ENCODE measurements around the gene TRPV3. TPM values are rescaled to one million over a fixed set of nuclear protein-coding genes. Genes with fewer than 3 reads are reported as not detected.
"Not testable (repeated sequence)": the region's sequence is repeated elsewhere in the genome, so short reads cannot be mapped to it uniquely, and the experiment has no call there.

Gene TRPV3
- total RNA-seq, 2 donors from 2014 or later, result 0.56 TPM; not detected in 1

- Histone ChIP-seq H3K9me3 (no peaks in the 10 kb centered on the region), H3K27ac (no peak overlapping the region), H3K36me3 (no peaks in the 10 kb centered on the region), H3K4me1 (ENCODE audit: control insufficient read depth in 1 of 2, low read depth in 2 of 2) (no peaks in the 10 kb centered on the region), H3K4me3 (no peak overlapping the region), H3K27me3 (replicated peaks; ENCODE audit: insufficient read depth) (no peaks in the 10 kb centered on the region)
- TF ChIP-seq CTCF (IDR thresholded peaks at IDR 0.05), result no peak
- ATAC-seq (ENCODE audit: insufficient number of reproducible peaks, low FRiP score, low read depth) (no peak), DNase-seq (ENCODE audit: low spot score) (no peak)
These were observed 82.3 kb downstream of the TRPV3 start for GRCh38 chr17:3475251-3475685.

GRCh38 chr17:3474212-3474611 is 83.4 kb downstream of the TRPV3 start:
- H3K27ac ChIP-seq, result no peak overlapping the region
- ATAC-seq (ENCODE audit: insufficient number of reproducible peaks, low FRiP score, low read depth) (no peak), DNase-seq (ENCODE audit: low spot score) (no peak)
- H3K9me3 ChIP-seq, result no peaks in the 10 kb centered on the region
- no peaks in the 10 kb centered on the region for H3K36me3 ChIP-seq
- H3K27me3 ChIP-seq (replicated peaks; ENCODE audit: insufficient read depth), result no peaks in the 10 kb centered on the region
- no peak overlapping the region for H3K4me3 ChIP-seq
- H3K4me1 ChIP-seq (ENCODE audit: control insufficient read depth in 1 of 2, low read depth in 2 of 2), result no peaks in the 10 kb centered on the region
- no peak for TF ChIP-seq CTCF (IDR thresholded peaks at IDR 0.05)

DNA sequence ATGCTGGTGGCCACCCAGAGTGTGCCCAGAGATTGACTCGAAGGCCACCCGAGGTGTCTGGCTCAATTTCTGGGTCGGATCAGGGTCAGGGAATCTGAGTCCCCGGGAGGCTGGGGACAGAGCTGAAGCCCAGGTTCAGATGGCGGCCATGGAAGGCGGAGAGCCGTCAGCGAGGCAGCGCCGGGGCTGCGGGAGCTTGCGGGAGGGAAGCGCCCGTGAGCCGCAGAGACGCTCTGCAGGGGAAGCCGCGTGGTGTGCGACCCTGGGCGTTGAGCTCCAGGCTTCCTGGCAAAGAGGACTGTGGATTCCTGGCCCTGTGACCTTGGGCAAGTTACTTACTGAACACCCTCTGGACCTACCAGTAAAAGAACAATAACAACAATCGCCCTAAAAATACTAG is 85.5 kb downstream of the TRPV3 start:
- TF ChIP-seq CTCF (IDR thresholded peaks at IDR 0.05), result no peak
- H3K9me3 ChIP-seq, result no peaks in the 10 kb centered on the region
- DNase-seq (ENCODE audit: low spot score) (no peak), ATAC-seq (ENCODE audit: insufficient number of reproducible peaks, low FRiP score, low read depth) (no peak)
- H3K27me3 ChIP-seq (replicated peaks; ENCODE audit: insufficient read depth), result no peaks in the 10 kb centered on the region
- H3K36me3 ChIP-seq, result no peaks in the 10 kb centered on the region
- H3K4me3 ChIP-seq, result no peak overlapping the region
- H3K4me1 ChIP-seq (ENCODE audit: control insufficient read depth in 1 of 2, low read depth in 2 of 2), result no peaks in the 10 kb centered on the region
- H3K27ac ChIP-seq, result no peak overlapping the region

DNA sequence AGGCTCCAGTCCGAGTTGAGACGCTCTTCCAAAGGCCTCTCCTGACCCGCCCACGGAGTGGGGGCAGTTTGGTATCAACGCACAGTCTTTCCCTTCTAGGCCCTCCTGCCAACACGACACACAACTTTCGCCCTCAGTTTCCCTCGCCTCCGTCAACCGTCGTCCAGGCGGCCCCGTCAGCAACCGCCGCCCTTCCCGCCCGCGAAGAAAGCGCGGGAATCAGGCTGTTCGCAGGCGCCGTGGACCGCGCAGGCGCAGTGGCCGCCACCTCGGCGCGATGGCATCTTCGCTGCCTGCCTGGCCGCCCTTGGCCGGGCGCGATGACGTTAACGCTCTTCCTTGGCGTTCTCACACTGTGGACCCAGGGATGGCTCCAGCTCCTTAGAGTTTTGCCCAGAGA is 86.0 kb downstream of the TRPV3 start, which contains the start of gene SPATA22:
Gene SPATA22, minus strand, starts transcription at position 221 of the 400 bp plus-strand sequence. CDS start 2,494 bp downstream, outside the sequence.
- TF ChIP-seq CTCF (IDR thresholded peaks at IDR 0.05), result no peak
- H3K27ac ChIP-seq, result no peak within 1 kb of the TSS

DNA sequence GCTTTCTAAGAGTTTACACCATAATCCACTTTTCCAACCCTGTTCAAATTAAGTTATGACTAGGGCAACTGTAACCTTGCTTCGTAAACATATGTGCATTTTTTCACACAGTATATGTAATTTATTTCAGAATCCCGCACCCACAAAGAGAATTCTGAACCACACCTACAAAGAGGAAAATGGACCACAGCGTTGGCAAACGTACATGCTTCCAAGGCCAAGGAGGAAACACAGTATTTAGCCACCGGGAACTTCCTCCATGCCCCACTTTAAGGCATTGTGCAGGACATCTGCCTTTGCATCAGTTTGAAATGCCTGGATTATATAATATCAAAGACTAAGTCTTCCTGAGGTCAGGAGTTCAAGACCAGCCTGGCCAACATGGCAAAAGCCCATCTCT is 88.1 kb downstream of the TRPV3 start:
- H3K9me3 ChIP-seq, result no peaks in the 10 kb centered on the region
- DNase-seq (ENCODE audit: low spot score), result no peak
- no peaks in the 10 kb centered on the region for H3K4me1 ChIP-seq (ENCODE audit: control insufficient read depth in 1 of 2, low read depth in 2 of 2)
- no peak for ATAC-seq (ENCODE audit: insufficient number of reproducible peaks, low FRiP score, low read depth)
- H3K4me3 ChIP-seq, result no peak overlapping the region
- no peak for TF ChIP-seq CTCF (IDR thresholded peaks at IDR 0.05)
- H3K27me3 ChIP-seq (replicated peaks; ENCODE audit: insufficient read depth), result no peaks in the 10 kb centered on the region
- no peak overlapping the region for H3K27ac ChIP-seq
- no peaks in the 10 kb centered on the region for H3K36me3 ChIP-seq

More for the DNA sequence above, 86.0 kb downstream of the TRPV3 start, which contains the start of gene SPATA22:
- Histone ChIP-seq H3K9me3 (no peaks in the 10 kb centered on the region), H3K4me3 (no peak within 1 kb of the TSS), H3K4me1 (ENCODE audit: control insufficient read depth in 1 of 2, low read depth in 2 of 2) (no peaks in the 10 kb centered on the region), H3K27me3 (replicated peaks; ENCODE audit: insufficient read depth) (no peaks in the 10 kb centered on the region), H3K36me3 (no peaks in the 10 kb centered on the region)
- ATAC-seq (ENCODE audit: insufficient number of reproducible peaks, low FRiP score, low read depth) (no peak), DNase-seq (ENCODE audit: low spot score) (no peak)

GRCh38 chr17:3466355-3466754 is 91.3 kb downstream of the TRPV3 start:
- DNase-seq (ENCODE audit: low spot score); H3K9me3 ChIP-seq; H3K4me1 ChIP-seq (ENCODE audit: control insufficient read depth in 1 of 2, low read depth in 2 of 2); H3K27me3 ChIP-seq (replicated peaks; ENCODE audit: insufficient read depth); ATAC-seq (ENCODE audit: insufficient number of reproducible peaks, low FRiP score, low read depth); H3K36me3 ChIP-seq; H3K4me3 ChIP-seq; H3K27ac ChIP-seq: not testable (repeated sequence)
